IgD-negative memory B cell (primary cell): Measurements from ENCODE around the gene WDR53. TPM values are rescaled to one million over a fixed set of nuclear protein-coding genes. Genes with fewer than 3 reads are reported as not detected.
"Not testable (repeated sequence)": the region's sequence is repeated elsewhere in the genome, so short reads cannot be mapped to it uniquely, and the experiment has no call there.

Experiments
- H3K27ac Mint-ChIP-seq, 3 donors: one replicate each; pipeline ENCODE4 v1.8.0; 2020 to 2022; ENCODE audit warnings: mild to moderate bottlenecking in 3 of 3, mixed read lengths in 3 of 3, moderate library complexity in 1 of 3
- H3K27me3 Mint-ChIP-seq: one replicate; pipeline ENCODE4 v1.8.0; 2021; ENCODE audit warnings: mixed read lengths
- H3K36me3 Mint-ChIP-seq: one replicate; pipeline ENCODE4 v1.8.0; 2020; ENCODE audit warnings: mild to moderate bottlenecking, mixed read lengths
- H3K4me1 Mint-ChIP-seq, 3 donors: one replicate each; pipeline ENCODE4 v1.8.0; 2020 to 2022; ENCODE audit warnings: mixed read lengths in 3 of 3, mild to moderate bottlenecking in 1 of 3
- H3K4me3 Mint-ChIP-seq, 4 donors: one replicate each; pipeline ENCODE4 v1.8.0; 2020 to 2022; ENCODE audit warnings: mild to moderate bottlenecking in 4 of 4, mixed read lengths in 4 of 4, moderate library complexity in 3 of 4
- H3K9me3 Mint-ChIP-seq, 3 donors: one replicate each; pipeline ENCODE4 v1.8.0; 2020 to 2021; ENCODE audit warnings: mixed read lengths in 3 of 3, mild to moderate bottlenecking in 1 of 3
- polyA plus RNA-seq: library from polyadenylated mRNA; unstranded; fragments of 300-500 nt; fragmentation: Illumina TruSeq; gene quantifications from one replicate; pipeline ENCODE4 v1.2.3, GENCODE V29; 2021

Gene WDR53
- polyA plus RNA-seq, 1 donor from 2014 or later = 16.2 TPM

DNA sequence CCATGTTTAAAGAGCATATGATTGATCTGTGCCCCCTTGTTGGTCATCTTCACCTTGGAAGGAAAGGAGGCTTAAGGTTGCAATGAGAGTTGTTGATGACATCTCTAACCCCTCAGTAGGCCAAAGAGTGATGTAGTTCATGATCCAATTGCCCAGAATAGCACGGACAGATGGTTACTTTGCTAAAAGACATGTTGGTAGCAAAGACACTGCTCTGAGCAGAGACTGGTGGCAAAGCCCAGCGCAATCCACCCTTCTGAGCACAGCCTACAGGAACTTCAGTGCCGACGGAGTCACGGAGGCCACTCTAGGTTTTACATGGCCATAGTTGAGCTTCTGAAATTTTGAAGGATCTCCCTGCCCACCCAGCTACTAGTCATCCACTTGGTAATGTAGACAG, 21.9 kb upstream of the WDR53 start:
- H3K4me3 Mint-ChIP-seq = no peak overlapping the region
- H3K9me3 Mint-ChIP-seq = no peaks in the 10 kb centered on the region
- H3K36me3 Mint-ChIP-seq = peaks cover 1% of the 10 kb centered on the region
- no peaks in the 10 kb centered on the region for H3K4me1 Mint-ChIP-seq
- H3K27ac Mint-ChIP-seq = no peak overlapping the region
- peaks cover 4% of the 10 kb centered on the region for H3K27me3 Mint-ChIP-seq

DNA sequence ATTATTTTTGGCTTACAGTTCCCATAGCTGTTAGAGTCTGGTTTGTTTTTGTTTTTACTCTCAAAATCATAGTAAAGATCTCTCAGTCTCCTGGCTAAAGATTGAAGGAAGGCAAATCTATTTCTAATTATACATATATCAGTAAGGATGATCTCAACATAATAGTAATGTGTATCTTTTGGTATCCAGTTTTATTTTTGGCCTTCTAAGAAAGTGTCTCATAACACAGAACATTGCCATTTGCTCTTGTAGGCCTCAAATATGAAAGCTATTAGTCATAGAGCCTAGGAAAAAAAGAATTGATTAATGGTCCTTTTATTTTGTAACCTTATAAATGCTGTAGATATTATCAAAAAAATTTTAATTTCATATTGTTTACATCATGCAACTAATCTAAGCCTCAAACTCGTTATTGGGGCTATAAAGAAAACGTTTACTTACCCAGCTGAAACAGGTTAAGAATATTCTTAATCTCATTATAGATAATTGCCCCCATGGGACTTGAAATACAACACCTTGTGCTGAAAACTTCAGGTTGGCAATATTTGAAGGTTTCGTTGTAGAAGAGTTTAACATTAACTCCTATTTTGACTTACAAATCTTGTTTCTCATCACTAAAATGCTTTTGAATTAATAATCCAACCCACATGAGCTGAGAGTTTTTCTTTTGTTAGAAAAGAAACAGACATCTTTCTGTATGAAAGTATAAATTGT, 16.8 kb upstream of the WDR53 start:
- Mint-ChIP-seq H3K4me1 (peaks cover 0 to 6% (median 0%) of the 10 kb centered on the region in 3 donors), H3K27me3 (no peaks in the 10 kb centered on the region), H3K27ac (no peak overlapping the region), H3K4me3 (no peak overlapping the region), H3K9me3 (no peaks in the 10 kb centered on the region), H3K36me3 (peaks cover 9% of the 10 kb centered on the region)

- H3K27me3 Mint-ChIP-seq = no peaks in the 10 kb centered on the region
- H3K4me3 Mint-ChIP-seq = no peak overlapping the region
- peaks cover 2% of the 10 kb centered on the region for H3K36me3 Mint-ChIP-seq
- no peaks in the 10 kb centered on the region for H3K9me3 Mint-ChIP-seq
- no peak overlapping the region for H3K27ac Mint-ChIP-seq
- H3K4me1 Mint-ChIP-seq = peaks cover 17 to 22% (median 22%) of the 10 kb centered on the region in 3 donors
Measured at GRCh38 chr3:196572389-196572788, 4.0 kb upstream of the WDR53 start.

DNA sequence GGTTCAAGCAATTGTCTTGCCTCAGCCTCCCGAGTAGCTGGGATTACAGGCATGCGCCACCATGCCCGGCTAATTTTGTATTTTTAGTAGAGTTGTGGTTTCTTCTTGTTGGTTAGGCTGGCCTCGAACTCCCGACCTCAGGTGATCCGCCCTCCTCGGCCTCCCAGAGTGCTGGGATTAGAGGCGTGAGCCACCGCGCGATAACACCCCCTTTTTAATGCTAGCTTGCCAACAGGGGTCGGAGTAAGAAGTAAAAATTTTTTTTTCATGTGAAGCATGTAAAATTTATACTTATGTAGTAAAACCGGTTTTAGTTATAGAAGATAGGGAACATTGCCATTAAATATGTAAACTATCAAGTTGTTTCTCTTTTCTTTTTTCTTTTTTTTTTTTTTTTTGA, 2.0 kb upstream of the WDR53 start:
- not testable (repeated sequence) for H3K9me3 Mint-ChIP-seq, H3K36me3 Mint-ChIP-seq, H3K27me3 Mint-ChIP-seq
- H3K27ac Mint-ChIP-seq = peak overlapping the region in 1 of 3 donors; percentile 39
- H3K4me3 Mint-ChIP-seq = peak overlapping the region; percentile 84 to 93 (median 89)
- H3K4me1 Mint-ChIP-seq = peaks cover 17 to 26% (median 22%) of the 10 kb centered on the region in 3 donors

- Mint-ChIP-seq H3K9me3 (no peaks in the 10 kb centered on the region), H3K4me1 (peaks cover 13 to 21% (median 14%) of the 10 kb centered on the region in 3 donors), H3K4me3 (peak overlapping the region; percentile 84 to 93 (median 89)), H3K27ac (peak overlapping the region; percentile 39 to 94 (median 93)), H3K27me3 (no peaks in the 10 kb centered on the region), H3K36me3 (no peaks in the 10 kb centered on the region)
Measured at GRCh38 chr3:196569003-196569516, 706 bp upstream of the WDR53 start.

DNA sequence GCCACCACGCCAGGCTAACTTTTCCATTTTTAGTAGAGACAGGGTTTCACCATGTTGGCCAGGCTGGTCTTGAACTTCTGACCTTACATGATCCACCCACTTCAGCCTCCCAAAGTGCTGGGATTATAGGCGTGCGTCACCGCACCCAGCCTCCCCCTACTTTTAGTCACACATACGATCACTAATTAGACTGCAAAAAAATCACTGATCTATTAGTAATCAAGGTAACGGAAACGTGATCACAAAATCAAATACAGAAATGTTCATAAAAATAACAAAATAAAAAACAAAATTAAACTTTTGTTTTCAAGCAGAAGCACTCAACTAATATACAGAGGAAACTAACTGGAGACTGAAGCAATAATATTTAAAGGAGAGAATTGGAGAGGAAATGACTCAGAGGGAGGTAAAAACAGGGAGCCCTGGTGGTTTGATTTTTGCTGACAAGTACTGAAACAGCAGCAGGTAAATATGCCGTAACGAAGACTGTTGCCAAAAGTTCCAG, 4.6 kb downstream of the WDR53 start:
- H3K27me3 Mint-ChIP-seq = no peaks in the 10 kb centered on the region
- peak overlapping the region in 2 of 3 donors; percentile 45 to 47 for H3K27ac Mint-ChIP-seq
- H3K4me3 Mint-ChIP-seq = no peak overlapping the region
- H3K36me3 Mint-ChIP-seq = peaks cover 8% of the 10 kb centered on the region
- peaks cover 9 to 14% (median 9%) of the 10 kb centered on the region in 3 donors for H3K4me1 Mint-ChIP-seq
- H3K9me3 Mint-ChIP-seq = no peaks in the 10 kb centered on the region

- Mint-ChIP-seq H3K27ac (peak overlapping the region in 1 of 3 donors; percentile 80), H3K9me3 (no peaks in the 10 kb centered on the region), H3K36me3 (peaks cover 8% of the 10 kb centered on the region), H3K27me3 (no peaks in the 10 kb centered on the region), H3K4me1 (peaks cover 11 to 17% (median 13%) of the 10 kb centered on the region in 3 donors), H3K4me3 (no peak overlapping the region)
Measured at GRCh38 chr3:196559826-196560225, 8.5 kb downstream of the WDR53 start.

DNA sequence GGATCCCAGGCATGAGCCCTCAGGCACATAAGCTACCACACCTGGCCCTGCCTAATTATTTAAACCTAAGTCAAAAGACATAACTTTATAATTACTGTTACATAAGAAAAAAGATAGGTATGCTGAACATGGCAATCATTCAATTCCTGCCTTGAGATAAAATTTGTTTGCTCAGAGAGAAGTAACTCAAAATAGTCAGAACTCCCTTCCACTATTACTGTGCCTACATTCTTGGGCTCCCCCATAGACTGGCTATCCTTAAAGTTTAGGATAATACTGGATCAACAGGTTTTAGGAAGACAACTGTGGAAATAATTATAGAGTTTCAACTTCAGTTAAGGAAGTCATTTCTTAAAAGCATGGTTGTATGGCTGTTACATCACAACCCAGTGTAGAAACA, 9.9 kb downstream of the WDR53 start:
- peaks cover 19 to 24% (median 21%) of the 10 kb centered on the region in 3 donors for H3K4me1 Mint-ChIP-seq
- H3K9me3 Mint-ChIP-seq = no peaks in the 10 kb centered on the region
- peaks cover 4% of the 10 kb centered on the region for H3K36me3 Mint-ChIP-seq
- no peaks in the 10 kb centered on the region for H3K27me3 Mint-ChIP-seq
- H3K27ac Mint-ChIP-seq = no peak overlapping the region
- no peak overlapping the region for H3K4me3 Mint-ChIP-seq

- Mint-ChIP-seq H3K4me1 (peaks cover 15 to 21% (median 21%) of the 10 kb centered on the region in 3 donors), H3K27me3 (no peaks in the 10 kb centered on the region), H3K36me3 (peaks cover 2% of the 10 kb centered on the region), H3K9me3 (no peaks in the 10 kb centered on the region), H3K4me3 (no peak overlapping the region), H3K27ac (no peak overlapping the region)
Measured at GRCh38 chr3:196557236-196557635, 11.1 kb downstream of the WDR53 start.

- Mint-ChIP-seq H3K27me3 (no peaks in the 10 kb centered on the region), H3K4me1 (peaks cover 15 to 21% (median 21%) of the 10 kb centered on the region in 3 donors), H3K9me3 (no peaks in the 10 kb centered on the region), H3K27ac (peak overlapping the region in 2 of 3 donors; percentile 1 to 39), H3K4me3 (peak overlapping the region in 1 of 4 donors; percentile 3), H3K36me3 (peaks cover 2% of the 10 kb centered on the region)
Measured at GRCh38 chr3:196555295-196555694, 13.1 kb downstream of the WDR53 start.

GRCh38 chr3:196554205-196554604, 14.1 kb downstream of the WDR53 start:
- Mint-ChIP-seq H3K27ac (peak overlapping the region; percentile 1 to 29 (median 8)), H3K4me3 (peak overlapping the region in 3 of 4 donors; percentile 24 to 86 (median 51)), H3K4me1 (peaks cover 15 to 21% (median 21%) of the 10 kb centered on the region in 3 donors), H3K9me3 (peaks cover 0 to 3% (median 0%) of the 10 kb centered on the region in 3 donors), H3K36me3 (peaks cover 2% of the 10 kb centered on the region), H3K27me3 (no peaks in the 10 kb centered on the region)

DNA sequence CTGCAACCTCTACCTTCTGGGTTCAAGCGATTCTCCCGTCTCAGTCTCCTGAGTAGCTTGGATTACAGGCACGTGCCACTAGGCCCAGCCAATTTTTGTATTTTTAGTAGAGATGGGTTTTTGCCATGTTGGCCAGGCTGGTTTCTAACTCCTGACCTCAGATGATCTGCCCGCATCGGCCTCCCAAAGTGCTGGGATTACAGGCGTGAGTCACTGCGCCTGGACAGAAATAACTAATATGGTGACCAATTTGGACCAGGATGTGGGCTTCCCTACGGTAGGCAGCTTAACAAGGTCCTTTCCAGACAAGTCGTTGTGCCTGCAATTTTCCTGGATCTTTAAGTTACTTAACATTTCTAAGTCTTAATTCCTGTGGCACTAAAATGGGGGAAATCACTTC, 14.8 kb downstream of the WDR53 start:
- peaks cover 0 to 3% (median 0%) of the 10 kb centered on the region in 3 donors for H3K9me3 Mint-ChIP-seq
- no peaks in the 10 kb centered on the region for H3K27me3 Mint-ChIP-seq
- no peak overlapping the region for H3K27ac Mint-ChIP-seq
- no peaks in the 10 kb centered on the region for H3K36me3 Mint-ChIP-seq
- H3K4me1 Mint-ChIP-seq = peaks cover 15 to 21% (median 21%) of the 10 kb centered on the region in 3 donors
- no peak overlapping the region for H3K4me3 Mint-ChIP-seq

DNA sequence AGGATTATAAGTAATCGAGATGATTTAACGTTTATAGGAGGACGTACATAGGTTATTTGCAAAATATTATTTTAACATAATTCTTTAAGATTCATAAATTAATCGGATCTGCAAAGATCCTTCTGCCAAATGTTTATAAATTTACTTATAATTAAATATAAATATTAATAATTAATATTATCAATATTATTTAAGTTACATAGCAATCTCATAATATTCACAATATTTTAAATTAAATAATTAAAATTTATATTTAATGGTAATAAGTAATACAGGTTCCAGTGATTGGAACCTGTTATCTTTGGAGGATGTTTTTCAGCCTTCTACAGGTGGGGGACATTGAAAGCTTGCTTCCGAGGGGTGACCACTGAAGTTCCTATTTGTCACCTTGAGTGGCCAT, 16.1 kb downstream of the WDR53 start:
- no peaks in the 10 kb centered on the region for H3K27me3 Mint-ChIP-seq
- no peak overlapping the region for H3K4me3 Mint-ChIP-seq
- H3K9me3 Mint-ChIP-seq = peaks cover 1 to 9% (median 6%) of the 10 kb centered on the region in 3 donors
- no peak overlapping the region for H3K27ac Mint-ChIP-seq
- no peaks in the 10 kb centered on the region for H3K36me3 Mint-ChIP-seq
- H3K4me1 Mint-ChIP-seq = peaks cover 15 to 21% (median 21%) of the 10 kb centered on the region in 3 donors

GRCh38 chr3:196550172-196550571, 18.2 kb downstream of the WDR53 start:
- peaks cover 10 to 15% (median 11%) of the 10 kb centered on the region in 3 donors for H3K4me1 Mint-ChIP-seq
- H3K4me3 Mint-ChIP-seq = peak overlapping the region in 1 of 4 donors; percentile 32
- not testable (repeated sequence) for H3K9me3 Mint-ChIP-seq, H3K36me3 Mint-ChIP-seq, H3K27ac Mint-ChIP-seq, H3K27me3 Mint-ChIP-seq

GRCh38 chr3:196549312-196549711, 19.0 kb downstream of the WDR53 start:
- not testable (repeated sequence) for H3K4me1 Mint-ChIP-seq, H3K9me3 Mint-ChIP-seq, H3K4me3 Mint-ChIP-seq, H3K27ac Mint-ChIP-seq, H3K36me3 Mint-ChIP-seq, H3K27me3 Mint-ChIP-seq

DNA sequence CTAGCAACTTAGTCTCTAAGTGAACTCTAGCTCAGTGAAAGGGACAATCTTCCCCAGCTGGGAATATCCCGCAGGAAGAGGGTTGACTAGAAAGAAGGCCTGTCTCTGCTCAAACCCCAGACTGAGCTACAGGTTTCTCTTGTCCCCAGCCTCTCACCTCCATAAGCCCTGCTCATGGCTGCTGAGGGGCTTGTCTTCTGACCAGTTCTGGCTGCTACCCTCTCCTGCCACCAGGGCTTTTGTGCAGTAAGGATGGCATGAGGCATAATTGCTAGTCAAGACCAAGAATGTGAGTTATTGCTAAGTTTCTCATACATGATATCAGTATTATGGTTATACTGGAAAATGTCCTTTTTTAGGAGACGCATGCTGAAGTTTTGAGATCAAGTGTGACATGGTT, 21.3 kb downstream of the WDR53 start:
- Mint-ChIP-seq H3K4me3 (no peak overlapping the region), H3K36me3 (no peaks in the 10 kb centered on the region), H3K27me3 (no peaks in the 10 kb centered on the region), H3K27ac (no peak overlapping the region), H3K9me3 (peaks cover 1 to 9% (median 6%) of the 10 kb centered on the region in 3 donors), H3K4me1 (no peaks in the 10 kb centered on the region)
